ENCODE results near the gene FAS.

Gene FAS

GRCh38 chr10:88971221-88972061, 19.2 kb upstream of the FAS start:
- DNase-seq (ENCODE audit: low read depth) = no peak

- DNase-seq (ENCODE audit: low read depth) = no peak
Observed at GRCh38 chr10:88974012-88974411, 16.6 kb upstream of the FAS start.

- DNase-seq (ENCODE audit: low read depth) = no peak
Observed at GRCh38 chr10:88974446-88975376, 15.9 kb upstream of the FAS start.

- DNase-seq (ENCODE audit: low read depth) = no peak
Observed at GRCh38 chr10:88975377-88975720, 15.2 kb upstream of the FAS start.

- DNase-seq (ENCODE audit: low read depth) = no peak
Observed at GRCh38 chr10:88978463-88978862, 12.1 kb upstream of the FAS start.

GRCh38 chr10:88979153-88979562, 11.4 kb upstream of the FAS start:
- DNase-seq (ENCODE audit: low read depth) = no peak

GRCh38 chr10:88979603-88980002, 11.0 kb upstream of the FAS start:
- DNase-seq (ENCODE audit: low read depth) = no peak

GRCh38 chr10:88980247-88980646, 10.4 kb upstream of the FAS start:
- DNase-seq (ENCODE audit: low read depth) = no peak

- DNase-seq (ENCODE audit: low read depth) = no peak
Observed at GRCh38 chr10:88980800-88981199, 9.8 kb upstream of the FAS start.

GRCh38 chr10:88981435-88981834, 9.2 kb upstream of the FAS start:
- no peak for DNase-seq (ENCODE audit: low read depth)

GRCh38 chr10:88982366-88982765, 8.2 kb upstream of the FAS start:
- no peak for DNase-seq (ENCODE audit: low read depth)

GRCh38 chr10:88983206-88983605, 7.4 kb upstream of the FAS start:
- DNase-seq (ENCODE audit: low read depth) = no peak

- no peak for DNase-seq (ENCODE audit: low read depth)
Observed at GRCh38 chr10:88983939-88984338, 6.7 kb upstream of the FAS start.

- DNase-seq (ENCODE audit: low read depth) = no peak
Observed at GRCh38 chr10:88984525-88984924, 6.1 kb upstream of the FAS start.

GRCh38 chr10:88986549-88987242, 3.9 kb upstream of the FAS start:
- no peak for DNase-seq (ENCODE audit: low read depth)

- DNase-seq (ENCODE audit: low read depth) = no peak
Observed at GRCh38 chr10:88987243-88987725, 3.3 kb upstream of the FAS start.

GRCh38 chr10:88987840-88988239, 2.8 kb upstream of the FAS start:
- no peak for DNase-seq (ENCODE audit: low read depth)

- no peak for DNase-seq (ENCODE audit: low read depth)
Observed at GRCh38 chr10:88989423-88989822, 1.2 kb upstream of the FAS start.

- DNase-seq (ENCODE audit: low read depth) = peak; percentile 92
Observed at GRCh38 chr10:88989824-88990383, 694 bp upstream of the FAS start.

- DNase-seq (ENCODE audit: low read depth) = no peak
Observed at GRCh38 chr10:88991161-88991898, 732 bp downstream of the FAS start.

GRCh38 chr10:88991899-88992320, 1.3 kb downstream of the FAS start:
- no peak for DNase-seq (ENCODE audit: low read depth)
